Stromal cell of bone marrow (primary cell): ENCODE measurements around the gene GGN.
"Not testable (repeated sequence)": the region's sequence is repeated elsewhere in the genome, so short reads cannot be mapped to it uniquely, and the experiment has no call there.

Experiments used
- DNase-seq: peaks from one replicate; pipeline ENCODE4 v3.0.0-alpha.2; 2012; ENCODE audit warnings: low read depth

Gene GGN

GRCh38 chr19:38386300-38386970 lies 1.4 kb downstream of the GGN start:
- no peak for DNase-seq

- DNase-seq = no peak
These were observed 2.0 kb downstream of the GGN start for GRCh38 chr19:38385804-38386257.

GRCh38 chr19:38385057-38385803 lies 2.6 kb downstream of the GGN start:
- DNase-seq = no peak

- DNase-seq = no peak
These were observed 3.4 kb downstream of the GGN start for GRCh38 chr19:38384209-38385027.

GRCh38 chr19:38383743-38384142 lies 4.1 kb downstream of the GGN start:
- DNase-seq = no peak

GRCh38 chr19:38383184-38383583 lies 4.7 kb downstream of the GGN start:
- no peak for DNase-seq

GRCh38 chr19:38381138-38381537 lies 6.7 kb downstream of the GGN start:
- DNase-seq = no peak

- no peak for DNase-seq
These were observed 9.0 kb downstream of the GGN start for GRCh38 chr19:38378866-38379265.

GRCh38 chr19:38377052-38377451 lies 10.8 kb downstream of the GGN start:
- no peak for DNase-seq

GRCh38 chr19:38376576-38376975 lies 11.3 kb downstream of the GGN start:
- DNase-seq = no peak

- no peak for DNase-seq
These were observed 12.1 kb downstream of the GGN start for GRCh38 chr19:38375748-38376147.

GRCh38 chr19:38375098-38375493 lies 12.7 kb downstream of the GGN start:
- no peak for DNase-seq

- peak; percentile 97 for DNase-seq
These were observed 13.3 kb downstream of the GGN start, which contains the start of gene PSMD8 for GRCh38 chr19:38374332-38375097. Gene PSMD8, plus strand, starts transcription at chr19:38374571. Its CDS starts 31 bp downstream, at chr19:38374602.

- DNase-seq = no peak
These were observed 13.9 kb downstream of the GGN start for GRCh38 chr19:38373907-38374331.

- no peak for DNase-seq
These were observed 16.8 kb downstream of the GGN start for GRCh38 chr19:38371081-38371480.

- no peak for DNase-seq
These were observed 17.5 kb downstream of the GGN start for GRCh38 chr19:38370299-38370698.

GRCh38 chr19:38369584-38369983 lies 18.2 kb downstream of the GGN start:
- no peak for DNase-seq

GRCh38 chr19:38367041-38367440 lies 20.8 kb downstream of the GGN start:
- no peak for DNase-seq

- DNase-seq = not testable (repeated sequence)
These were observed 24.7 kb downstream of the GGN start for GRCh38 chr19:38362946-38363688.

GRCh38 chr19:38362076-38362945 lies 25.5 kb downstream of the GGN start:
- DNase-seq = peak; percentile 31
